ENCODE data around the gene ERBB4.

The ERBB4 gene

GRCh38 chr2:211359347-211359746 is 1179.3 kb downstream of the ERBB4 start:
- no peak for TF ChIP-seq CTCF (IDR thresholded peaks at IDR 0.05)

GRCh38 chr2:211358504-211358903 is 1180.1 kb downstream of the ERBB4 start:
- no peak for TF ChIP-seq CTCF (IDR thresholded peaks at IDR 0.05)

GRCh38 chr2:211354481-211354880 is 1184.1 kb downstream of the ERBB4 start:
- no peak for TF ChIP-seq CTCF (IDR thresholded peaks at IDR 0.05)

GRCh38 chr2:211351987-211352386 is 1186.6 kb downstream of the ERBB4 start:
- TF ChIP-seq CTCF (IDR thresholded peaks at IDR 0.05): no peak

- TF ChIP-seq CTCF (IDR thresholded peaks at IDR 0.05): no peak
Measured at GRCh38 chr2:211349031-211349430, 1189.6 kb downstream of the ERBB4 start.

GRCh38 chr2:211347328-211347727 is 1191.3 kb downstream of the ERBB4 start:
- peak; percentile 14; the same call in 1 of the 2 replicates for TF ChIP-seq CTCF (IDR thresholded peaks at IDR 0.05)

GRCh38 chr2:211344289-211344688 is 1194.3 kb downstream of the ERBB4 start:
- no peak for TF ChIP-seq CTCF (IDR thresholded peaks at IDR 0.05)

GRCh38 chr2:211333377-211333776 is 1205.2 kb downstream of the ERBB4 start:
- no peak for TF ChIP-seq CTCF (IDR thresholded peaks at IDR 0.05)
